Activated B cell treated with CpG ODN at 0.5 μM for 24 hours (primary cell): Measurements from ENCODE around the gene CYREN. TPM values are rescaled to one million over a fixed set of nuclear protein-coding genes. Genes with fewer than 3 reads are reported as not detected.
"Not testable (repeated sequence)": the region's sequence is repeated elsewhere in the genome, so short reads cannot be mapped to it uniquely, and the experiment has no call there.

Source experiments
- ATAC-seq: fragments of 200-7000 bp; cut with Tn5 transposase; one replicate; pipeline ENCODE4 v1.10.0; 2021; ENCODE audit warnings: low read depth, mild to moderate bottlenecking, moderate library complexity
- CTCF ChIA-PET: fragments of 350-600 bp; sonication (Branson Sonifier 250); formaldehyde crosslinking; loops from one replicate; lab custom pipeline; 2021; ENCODE audit warnings: antibody characterized with exemption; lab: Charles Lee
- POLR2A ChIA-PET: fragments of 350-600 bp; sonication (Branson Sonifier 250); formaldehyde crosslinking; loops from one replicate; lab custom pipeline; 2021; ENCODE audit warnings: antibody characterized with exemption; lab: Charles Lee
- DNase-seq: peaks from one replicate; pipeline ENCODE4 v3.0.0; 2022
- H3K27ac Mint-ChIP-seq: one replicate; pipeline ENCODE4 v1.8.0; 2020; ENCODE audit warnings: mixed read lengths
- H3K27me3 Mint-ChIP-seq: one replicate; pipeline ENCODE4 v1.8.0; 2021; ENCODE audit warnings: mixed read lengths
- H3K36me3 Mint-ChIP-seq: one replicate; pipeline ENCODE4 v1.8.0; 2021; ENCODE audit warnings: low read depth, mixed read lengths
- H3K4me1 Mint-ChIP-seq: one replicate; pipeline ENCODE4 v1.8.0; 2021; ENCODE audit warnings: mixed read lengths
- H3K4me3 Mint-ChIP-seq: one replicate; pipeline ENCODE4 v1.8.0; 2020; ENCODE audit warnings: mild to moderate bottlenecking, mixed read lengths
- H3K9me3 Mint-ChIP-seq: one replicate; pipeline ENCODE4 v1.8.0; 2020; ENCODE audit warnings: mixed read lengths
- CTCF ChIP-seq: fragments of 200-600 bp; IDR thresholded peaks from one replicate; pipeline ENCODE4 v1.8.0; 2022; ENCODE audit warnings: antibody characterized with exemption, mild to moderate bottlenecking
- intact Hi-C: fragments of 100-400 bp; cut with micrococcal nuclease; formaldehyde crosslinking; loops from one replicate; pipeline ENCODE4 v1.15.1; 2024
- total RNA-seq: library from RNA; stranded (reverse); gene quantifications from 2 replicates; pipeline ENCODE4 v1.2.3, GENCODE V29; 2022

The CYREN gene
- 78.2 and 79.3 TPM in 2 replicates for total RNA-seq

GRCh38 chr7:135170274-135170997 lies at the start of gene CYREN:
Gene CYREN, minus strand, starts transcription at chr7:135170707. Its CDS starts 1,785 bp downstream, at chr7:135168922.
- Mint-ChIP-seq H3K27me3 (no peaks in the 10 kb centered on the region), H3K4me3 (peak within 1 kb of the TSS; percentile 92), H3K27ac (peak within 1 kb of the TSS; percentile 95), H3K4me1 (peaks cover 59% of the 10 kb centered on the region), H3K36me3 (peaks cover 43% of the 10 kb centered on the region), H3K9me3 (no peaks in the 10 kb centered on the region)
- intact Hi-C loops, result loop anchor here (1.0 to 10.0 kb wide), 12 partner anchors 9 to 537 kb away; partner anchors contain the start of genes BPGM, NUP205, STMP1 and TMEM140
- CTCF ChIA-PET, result interaction anchor here (0.6 to 3.6 kb wide), 16 partner anchors 11 to 738 kb away, joined by 3 to 51 read pairs (median 5); partner anchors contain the start of genes AGBL3, BPGM and TMEM140
- ATAC-seq (peak; percentile 76), DNase-seq (peak; percentile 85)
- TF ChIP-seq CTCF, result no peak
- POLR2A ChIA-PET, result interaction anchor here (0.6 to 6.0 kb wide), 19 partner anchors 9 to 712 kb away, joined by 3 to 125 read pairs (median 10); partner anchors contain the start of genes AGBL3, BPGM, STMP1 and TMEM140

GRCh38 chr7:135217645-135218509 lies 47.4 kb upstream of the CYREN start:
- intact Hi-C loops, result no loop called here
- Mint-ChIP-seq H3K36me3 (no peaks in the 10 kb centered on the region), H3K4me1 (no peaks in the 10 kb centered on the region), H3K27me3 (no peaks in the 10 kb centered on the region), H3K27ac (no peak overlapping the region), H3K9me3 (no peaks in the 10 kb centered on the region), H3K4me3 (no peak overlapping the region)
- CTCF ChIA-PET, result no interaction called here
- POLR2A ChIA-PET, result no interaction called here
- ATAC-seq (no peak), DNase-seq (no peak)
- no peak for TF ChIP-seq CTCF

- no peak overlapping the region for H3K27ac Mint-ChIP-seq
- no peak for DNase-seq
- ATAC-seq, result no peak
- no peaks in the 10 kb centered on the region for H3K9me3 Mint-ChIP-seq
- H3K4me3 Mint-ChIP-seq, result no peak overlapping the region
- peaks cover 1% of the 10 kb centered on the region for H3K4me1 Mint-ChIP-seq
- peaks cover 2% of the 10 kb centered on the region for H3K36me3 Mint-ChIP-seq
- CTCF ChIA-PET, result no interaction called here
- POLR2A ChIA-PET, result no interaction called here
- intact Hi-C loops, result no loop called here
- TF ChIP-seq CTCF, result no peak
- H3K27me3 Mint-ChIP-seq, result no peaks in the 10 kb centered on the region
Measured at GRCh38 chr7:135215698-135216097, 45.2 kb upstream of the CYREN start.

- no peak for TF ChIP-seq CTCF
- ATAC-seq (no peak), DNase-seq (no peak)
- H3K9me3 Mint-ChIP-seq, result no peaks in the 10 kb centered on the region
- H3K36me3 Mint-ChIP-seq, result peaks cover 2% of the 10 kb centered on the region
- H3K4me1 Mint-ChIP-seq, result peaks cover 6% of the 10 kb centered on the region
- POLR2A ChIA-PET, result no interaction called here
- CTCF ChIA-PET, result no interaction called here
- no peak overlapping the region for H3K27ac Mint-ChIP-seq
- H3K27me3 Mint-ChIP-seq, result no peaks in the 10 kb centered on the region
- no peak overlapping the region for H3K4me3 Mint-ChIP-seq
- intact Hi-C loops, result no loop called here
Measured at GRCh38 chr7:135215180-135215579, 44.7 kb upstream of the CYREN start.

GRCh38 chr7:135213831-135214230 lies 43.3 kb upstream of the CYREN start:
- DNase-seq, result no peak
- no peak overlapping the region for H3K4me3 Mint-ChIP-seq
- intact Hi-C loops, result loop anchor here (5.0 kb wide), 2 partner anchors 768 to 782 kb away; no protein-coding TSS in a partner anchor
- no peak for TF ChIP-seq CTCF
- no peaks in the 10 kb centered on the region for H3K9me3 Mint-ChIP-seq
- peaks cover 2% of the 10 kb centered on the region for H3K36me3 Mint-ChIP-seq
- CTCF ChIA-PET, result no interaction called here
- POLR2A ChIA-PET, result no interaction called here
- H3K4me1 Mint-ChIP-seq, result peaks cover 18% of the 10 kb centered on the region
- ATAC-seq, result no peak
- H3K27me3 Mint-ChIP-seq, result no peaks in the 10 kb centered on the region
- H3K27ac Mint-ChIP-seq, result no peak overlapping the region

- H3K9me3 Mint-ChIP-seq, DNase-seq, ATAC-seq, H3K27me3 Mint-ChIP-seq, CTCF ChIA-PET: not testable (repeated sequence)
- Mint-ChIP-seq H3K27ac (peak overlapping the region; percentile 71), H3K4me3 (peak overlapping the region; percentile 89), H3K36me3 (peaks cover 12% of the 10 kb centered on the region), H3K4me1 (peaks cover 35% of the 10 kb centered on the region)
- intact Hi-C loops, result loop anchor here (1.0 to 5.0 kb wide), 13 partner anchors 24 to 1959 kb away; partner anchors contain the start of genes AGBL3, AKR1B1, BPGM and CNOT4
- POLR2A ChIA-PET, result interaction anchor here (0.6 to 6.2 kb wide), 10 partner anchors 13 to 565 kb away, joined by 3 to 62 read pairs (median 5); partner anchors contain the start of genes CYREN and TMEM140
Measured at GRCh38 chr7:135211946-135212685, 41.6 kb upstream of the CYREN start.
